ENCODE results near the gene SCAF11. TPM values are rescaled to one million over a fixed set of nuclear protein-coding genes. Genes with fewer than 3 reads are reported as not detected.

The SCAF11 gene
- polyA plus RNA-seq, 4 donors, result 19.7 to 83.3 (median 23.5) TPM

DNA sequence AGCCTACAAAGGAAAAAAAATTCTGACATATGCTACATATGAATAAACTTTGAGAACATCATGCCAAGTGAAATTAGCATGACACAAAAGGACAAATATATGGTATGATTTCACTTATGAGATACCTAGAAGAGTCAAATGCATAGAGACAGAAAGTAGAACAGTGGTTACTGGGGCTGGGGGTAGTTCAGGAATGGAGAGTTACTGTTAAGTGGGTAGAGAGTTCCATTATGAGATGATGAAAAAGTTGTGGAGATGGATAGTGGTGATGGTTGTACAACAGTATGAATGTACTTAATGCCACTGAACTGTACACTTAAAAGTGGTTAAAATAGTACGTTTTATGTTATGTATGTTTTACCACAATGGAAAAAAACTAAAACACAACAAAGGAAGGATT is 92.3 kb downstream of the SCAF11 start:
- H3K36me3 ChIP-seq (ENCODE audit: control insufficient read depth in 3 of 3, insufficient read depth in 2 of 3, low read depth in 1 of 3, low read length in 3 of 3), result peaks cover 3 to 21% (median 5%) of the 10 kb centered on the region in 3 donors
- 89 to 96% (median 92%) methylated on average over 1 of the region's 1 CpG for WGBS, 3 donors
- no peaks in the 10 kb centered on the region for H3K9me3 ChIP-seq (ENCODE audit: control insufficient read depth in 2 of 2, insufficient read depth in 1 of 2, low read depth in 1 of 2, low read length in 1 of 2)
- no peaks in the 10 kb centered on the region for H3K27me3 ChIP-seq (ENCODE audit: control insufficient read depth in 3 of 3, insufficient read depth in 3 of 3, low read length in 3 of 3)
- H3K4me1 ChIP-seq (ENCODE audit: control insufficient read depth in 3 of 3, insufficient read depth in 2 of 3, low read depth in 1 of 3, low read length in 2 of 3), result no peaks in the 10 kb centered on the region
- DNase-seq, result no peak
- H3K4me3 ChIP-seq (ENCODE audit: low read depth in 1 of 3, low read length in 3 of 3), result no peak overlapping the region
- no peak overlapping the region for H3K27ac ChIP-seq (ENCODE audit: low read depth in 1 of 3, low read length in 2 of 3)
- no peak for FAIRE-seq

DNA sequence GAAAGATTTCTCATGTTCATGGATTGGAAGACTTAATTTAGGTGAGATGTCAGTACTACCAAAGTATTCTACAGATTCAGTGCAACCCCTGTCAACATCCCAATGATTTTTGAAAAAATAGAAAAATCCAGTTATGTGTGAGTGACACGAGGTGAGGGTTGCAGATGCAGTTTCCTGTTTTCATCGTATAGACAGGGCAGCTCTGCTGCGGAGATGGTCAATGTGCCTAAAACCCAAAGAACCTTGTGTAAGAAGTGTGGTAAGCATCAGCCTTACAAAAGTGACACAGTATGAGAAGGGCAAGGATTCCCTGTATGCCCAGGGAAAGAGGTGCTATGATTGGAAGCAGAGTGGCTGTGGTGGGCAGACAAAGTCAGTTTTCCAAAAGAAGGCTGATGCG is 94.4 kb downstream of the SCAF11 start:
- Histone ChIP-seq H3K27me3 (ENCODE audit: control insufficient read depth in 3 of 3, insufficient read depth in 3 of 3, low read length in 3 of 3) (no peaks in the 10 kb centered on the region), H3K4me1 (ENCODE audit: control insufficient read depth in 3 of 3, insufficient read depth in 2 of 3, low read depth in 1 of 3, low read length in 2 of 3) (no peaks in the 10 kb centered on the region), H3K27ac (ENCODE audit: low read depth in 1 of 3, low read length in 2 of 3) (no peak overlapping the region), H3K4me3 (ENCODE audit: low read depth in 1 of 3, low read length in 3 of 3) (no peak overlapping the region), H3K36me3 (ENCODE audit: control insufficient read depth in 3 of 3, insufficient read depth in 2 of 3, low read depth in 1 of 3, low read length in 3 of 3) (peaks cover 3 to 17% (median 8%) of the 10 kb centered on the region in 3 donors), H3K9me3 (ENCODE audit: control insufficient read depth in 2 of 2, insufficient read depth in 1 of 2, low read depth in 1 of 2, low read length in 1 of 2) (no peaks in the 10 kb centered on the region)
- FAIRE-seq (no peak), DNase-seq (no peak)
- 93 to 96% (median 95%) methylated on average over 4 of the region's 4 CpGs for WGBS, 3 donors

DNA sequence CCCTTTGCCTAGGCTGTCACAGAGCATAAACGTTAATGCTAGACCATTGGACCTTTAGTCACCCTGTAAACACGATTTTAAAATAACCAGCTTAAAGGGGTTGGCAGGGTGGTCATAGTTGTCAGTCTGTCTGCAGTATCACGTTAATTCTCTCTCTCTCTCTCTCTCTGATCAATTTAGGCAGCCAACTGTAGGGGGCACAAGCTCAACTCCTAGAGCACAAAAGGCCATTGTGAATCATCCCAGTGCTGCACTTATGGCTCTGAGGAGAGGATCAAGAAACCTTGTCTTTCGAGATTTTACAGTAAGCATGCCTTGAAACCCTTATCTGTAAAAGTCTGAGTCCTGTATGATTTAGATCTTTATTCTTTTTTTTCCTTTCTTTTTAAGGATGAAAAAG is 97.1 kb downstream of the SCAF11 start:
- H3K27ac ChIP-seq (ENCODE audit: low read depth in 1 of 3, low read length in 2 of 3), result no peak overlapping the region
- no peaks in the 10 kb centered on the region for H3K9me3 ChIP-seq (ENCODE audit: control insufficient read depth in 2 of 2, insufficient read depth in 1 of 2, low read depth in 1 of 2, low read length in 1 of 2)
- 71 to 77% (median 75%) methylated on average over 4 of the region's 4 CpGs for WGBS, 3 donors
- DNase-seq (no peak), FAIRE-seq (no peak)
- no peaks in the 10 kb centered on the region for H3K4me1 ChIP-seq (ENCODE audit: control insufficient read depth in 3 of 3, insufficient read depth in 2 of 3, low read depth in 1 of 3, low read length in 2 of 3)
- H3K36me3 ChIP-seq (ENCODE audit: control insufficient read depth in 3 of 3, insufficient read depth in 2 of 3, low read depth in 1 of 3, low read length in 3 of 3), result peaks cover 3 to 13% (median 9%) of the 10 kb centered on the region in 3 donors
- no peaks in the 10 kb centered on the region for H3K27me3 ChIP-seq (ENCODE audit: control insufficient read depth in 3 of 3, insufficient read depth in 3 of 3, low read length in 3 of 3)
- no peak overlapping the region for H3K4me3 ChIP-seq (ENCODE audit: low read depth in 1 of 3, low read length in 3 of 3)

DNA sequence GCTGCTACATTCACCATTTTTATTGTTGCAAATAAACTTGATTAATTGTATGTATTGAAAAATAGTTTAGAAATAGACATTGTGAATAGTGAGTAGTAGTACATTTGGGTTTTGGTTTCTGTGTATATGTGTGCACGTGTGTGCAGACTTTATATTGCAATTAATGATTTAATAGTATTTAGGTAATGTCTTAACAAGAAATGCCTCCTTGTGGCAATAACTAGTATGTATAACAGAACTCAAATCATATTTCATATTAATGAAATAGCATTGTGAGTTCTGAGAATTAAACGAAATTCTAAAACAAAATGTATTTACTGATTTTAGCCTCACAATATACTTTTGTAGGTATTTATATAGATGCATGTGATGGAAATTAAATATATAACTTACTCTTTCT is 100.1 kb downstream of the SCAF11 start:
- FAIRE-seq, result peak; percentile 92

DNA sequence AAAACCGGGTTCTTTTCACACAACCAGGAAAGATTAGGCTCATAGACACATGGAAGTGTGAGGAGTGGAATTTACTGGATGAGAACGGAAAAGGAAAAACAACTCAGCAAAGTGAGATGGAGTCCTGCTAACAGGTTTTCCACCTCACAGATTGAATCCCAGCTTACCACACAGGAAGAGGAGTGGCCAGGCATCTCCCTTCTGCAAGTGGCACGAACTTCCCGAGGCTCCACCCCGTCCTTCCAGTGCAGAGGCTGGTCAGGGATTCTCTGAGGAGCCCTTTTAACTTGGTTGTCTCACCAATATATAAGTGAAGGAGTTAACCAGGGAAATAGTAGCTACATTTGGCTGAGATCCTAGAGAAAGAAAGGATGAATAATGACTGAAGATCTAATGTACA is 102.8 kb downstream of the SCAF11 start:
- Histone ChIP-seq H3K27ac (ENCODE audit: low read depth in 1 of 3, low read length in 2 of 3) (no peak overlapping the region), H3K4me1 (ENCODE audit: control insufficient read depth in 3 of 3, insufficient read depth in 2 of 3, low read depth in 1 of 3, low read length in 2 of 3) (no peaks in the 10 kb centered on the region), H3K4me3 (ENCODE audit: low read depth in 1 of 3, low read length in 3 of 3) (no peak overlapping the region), H3K27me3 (ENCODE audit: control insufficient read depth in 3 of 3, insufficient read depth in 3 of 3, low read length in 3 of 3) (no peaks in the 10 kb centered on the region), H3K36me3 (ENCODE audit: control insufficient read depth in 3 of 3, insufficient read depth in 2 of 3, low read depth in 1 of 3, low read length in 3 of 3) (peaks cover 2 to 14% (median 6%) of the 10 kb centered on the region in 3 donors), H3K9me3 (ENCODE audit: control insufficient read depth in 2 of 2, insufficient read depth in 1 of 2, low read depth in 1 of 2, low read length in 1 of 2) (no peaks in the 10 kb centered on the region)
- WGBS, 3 donors, result 89 to 94% (median 93%) methylated on average over 5 of the region's 5 CpGs
- FAIRE-seq (no peak), DNase-seq (no peak)

More for the DNA sequence above, 100.1 kb downstream of the SCAF11 start:
- H3K9me3 ChIP-seq (ENCODE audit: control insufficient read depth in 2 of 2, insufficient read depth in 1 of 2, low read depth in 1 of 2, low read length in 1 of 2), result no peaks in the 10 kb centered on the region
- H3K4me1 ChIP-seq (ENCODE audit: control insufficient read depth in 3 of 3, insufficient read depth in 2 of 3, low read depth in 1 of 3, low read length in 2 of 3), result no peaks in the 10 kb centered on the region
- H3K27me3 ChIP-seq (ENCODE audit: control insufficient read depth in 3 of 3, insufficient read depth in 3 of 3, low read length in 3 of 3), result no peaks in the 10 kb centered on the region
- no peak for DNase-seq
- H3K36me3 ChIP-seq (ENCODE audit: control insufficient read depth in 3 of 3, insufficient read depth in 2 of 3, low read depth in 1 of 3, low read length in 3 of 3), result peaks cover 2 to 14% (median 8%) of the 10 kb centered on the region in 3 donors
- no peak overlapping the region for H3K27ac ChIP-seq (ENCODE audit: low read depth in 1 of 3, low read length in 2 of 3)
- 80 to 86% (median 81%) methylated on average over 2 of the region's 2 CpGs for WGBS, 3 donors
- no peak overlapping the region for H3K4me3 ChIP-seq (ENCODE audit: low read depth in 1 of 3, low read length in 3 of 3)

DNA sequence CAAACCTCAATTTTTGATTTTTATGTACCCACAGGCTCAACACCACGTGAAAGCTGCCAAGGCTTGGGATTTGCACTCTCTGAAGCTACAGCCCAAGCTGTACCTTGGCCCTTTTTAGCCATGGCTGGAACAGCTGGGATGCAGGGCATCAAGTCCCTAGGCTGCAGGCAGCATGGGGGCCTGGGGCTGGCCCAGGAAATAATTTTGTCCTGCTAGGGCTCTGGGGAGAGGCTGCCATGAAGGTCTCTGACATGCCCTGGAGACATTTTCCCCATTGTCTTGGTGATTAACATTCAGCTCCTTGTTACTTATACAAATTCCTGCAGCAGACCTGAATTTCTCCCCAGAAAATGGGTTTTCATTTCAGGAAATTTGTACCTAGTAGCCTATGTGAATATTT is 103.7 kb downstream of the SCAF11 start:
- Histone ChIP-seq H3K4me3 (ENCODE audit: low read depth in 1 of 3, low read length in 3 of 3) (no peak overlapping the region), H3K27me3 (ENCODE audit: control insufficient read depth in 3 of 3, insufficient read depth in 3 of 3, low read length in 3 of 3) (no peaks in the 10 kb centered on the region), H3K27ac (ENCODE audit: low read depth in 1 of 3, low read length in 2 of 3) (no peak overlapping the region), H3K4me1 (ENCODE audit: control insufficient read depth in 3 of 3, insufficient read depth in 2 of 3, low read depth in 1 of 3, low read length in 2 of 3) (no peaks in the 10 kb centered on the region), H3K36me3 (ENCODE audit: control insufficient read depth in 3 of 3, insufficient read depth in 2 of 3, low read depth in 1 of 3, low read length in 3 of 3) (peaks cover 2 to 16% (median 3%) of the 10 kb centered on the region in 3 donors), H3K9me3 (ENCODE audit: control insufficient read depth in 2 of 2, insufficient read depth in 1 of 2, low read depth in 1 of 2, low read length in 1 of 2) (no peaks in the 10 kb centered on the region)
- FAIRE-seq, result no peak
- DNase-seq, result no peak
- 95 to 100% (median 100%) methylated on average over 1 of the region's 1 CpG for WGBS, 3 donors

DNA sequence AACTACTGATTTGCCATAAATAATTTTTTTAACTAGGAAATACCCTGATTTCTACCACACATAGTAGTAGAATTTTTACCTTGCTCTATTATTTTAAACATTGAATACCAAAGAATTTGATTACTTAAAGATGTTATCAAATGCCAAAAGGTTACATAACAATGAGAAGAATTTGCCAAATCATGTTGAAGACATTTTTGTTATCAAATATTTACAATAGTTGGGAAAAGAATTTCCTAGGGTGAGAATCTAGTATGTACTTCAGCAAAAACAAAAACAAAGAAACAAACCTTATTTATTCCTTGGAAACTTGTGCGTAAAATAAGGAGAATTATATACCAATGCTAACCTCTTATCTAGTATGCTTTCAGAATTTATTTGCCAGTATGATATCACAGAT is 107.2 kb downstream of the SCAF11 start:
- Histone ChIP-seq H3K9me3 (ENCODE audit: control insufficient read depth in 2 of 2, insufficient read depth in 1 of 2, low read depth in 1 of 2, low read length in 1 of 2) (no peaks in the 10 kb centered on the region), H3K4me3 (ENCODE audit: low read depth in 1 of 3, low read length in 3 of 3) (no peak overlapping the region), H3K36me3 (ENCODE audit: control insufficient read depth in 3 of 3, insufficient read depth in 2 of 3, low read depth in 1 of 3, low read length in 3 of 3) (peaks cover 2 to 24% (median 2%) of the 10 kb centered on the region in 3 donors), H3K4me1 (ENCODE audit: control insufficient read depth in 3 of 3, insufficient read depth in 2 of 3, low read depth in 1 of 3, low read length in 2 of 3) (no peaks in the 10 kb centered on the region), H3K27me3 (ENCODE audit: control insufficient read depth in 3 of 3, insufficient read depth in 3 of 3, low read length in 3 of 3) (no peaks in the 10 kb centered on the region), H3K27ac (ENCODE audit: low read depth in 1 of 3, low read length in 2 of 3) (no peak overlapping the region)
- peak; percentile 15 for FAIRE-seq
- 97 to 100% (median 98%) methylated on average over 1 of the region's 1 CpG for WGBS, 3 donors
- no peak for DNase-seq

DNA sequence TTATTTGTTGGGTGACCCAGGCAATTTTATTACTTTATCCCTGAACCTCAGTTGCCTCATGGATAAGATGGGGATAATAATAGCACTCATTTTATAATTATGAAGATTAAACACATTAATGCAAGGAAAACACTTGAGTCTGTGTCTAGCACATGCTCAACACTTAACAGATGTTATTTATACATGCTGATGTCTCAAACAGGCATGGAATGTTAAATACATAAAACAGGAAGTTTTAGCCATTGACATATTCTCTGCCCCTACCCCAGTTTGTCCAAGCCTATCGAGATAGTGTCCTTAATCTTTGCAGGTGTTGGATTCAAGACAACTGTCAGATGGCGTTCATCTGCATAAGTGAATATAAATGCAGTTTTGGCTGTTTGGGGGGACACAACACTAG is 109.8 kb downstream of the SCAF11 start:
- Histone ChIP-seq H3K4me1 (ENCODE audit: control insufficient read depth in 3 of 3, insufficient read depth in 2 of 3, low read depth in 1 of 3, low read length in 2 of 3) (no peaks in the 10 kb centered on the region), H3K9me3 (ENCODE audit: control insufficient read depth in 2 of 2, insufficient read depth in 1 of 2, low read depth in 1 of 2, low read length in 1 of 2) (no peaks in the 10 kb centered on the region), H3K27ac (ENCODE audit: low read depth in 1 of 3, low read length in 2 of 3) (no peak overlapping the region), H3K27me3 (ENCODE audit: control insufficient read depth in 3 of 3, insufficient read depth in 3 of 3, low read length in 3 of 3) (no peaks in the 10 kb centered on the region), H3K36me3 (ENCODE audit: control insufficient read depth in 3 of 3, insufficient read depth in 2 of 3, low read depth in 1 of 3, low read length in 3 of 3) (peaks cover 3 to 22% (median 6%) of the 10 kb centered on the region in 3 donors), H3K4me3 (ENCODE audit: low read depth in 1 of 3, low read length in 3 of 3) (no peak overlapping the region)
- DNase-seq (no peak), FAIRE-seq (no peak)
- 82 to 96% (median 89%) methylated on average over 2 of the region's 2 CpGs for WGBS, 3 donors

DNA sequence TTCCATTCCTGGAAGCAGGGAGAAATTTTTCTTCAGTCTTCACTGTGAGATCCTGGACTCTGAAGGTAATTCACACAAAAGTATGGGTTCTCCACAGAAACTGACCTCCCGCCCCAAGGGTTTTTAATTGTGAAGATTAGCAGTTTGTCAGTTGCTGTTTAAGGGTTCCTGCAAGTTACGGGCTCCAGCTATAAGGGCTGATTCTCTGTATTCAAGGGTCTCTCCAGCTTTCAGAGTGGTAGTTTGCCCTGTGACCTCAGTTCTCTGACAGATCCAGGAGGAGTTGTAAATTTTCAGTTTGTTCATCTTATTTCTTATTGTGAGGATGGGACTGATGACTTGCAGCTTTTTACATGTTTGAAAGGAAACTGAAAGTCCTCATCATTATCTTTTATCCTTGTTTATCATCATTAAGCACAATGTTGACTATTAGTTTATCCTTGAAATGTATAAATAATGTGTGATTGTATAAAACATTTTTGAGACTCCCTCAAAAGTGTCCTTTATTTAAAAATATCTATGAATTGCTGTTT is 110.9 kb downstream of the SCAF11 start:
- H3K36me3 ChIP-seq (ENCODE audit: control insufficient read depth in 3 of 3, insufficient read depth in 2 of 3, low read depth in 1 of 3, low read length in 3 of 3), result peaks cover 4 to 26% (median 7%) of the 10 kb centered on the region in 3 donors
- no peaks in the 10 kb centered on the region for H3K4me1 ChIP-seq (ENCODE audit: control insufficient read depth in 3 of 3, insufficient read depth in 2 of 3, low read depth in 1 of 3, low read length in 2 of 3)
- H3K9me3 ChIP-seq (ENCODE audit: control insufficient read depth in 2 of 2, insufficient read depth in 1 of 2, low read depth in 1 of 2, low read length in 1 of 2), result peaks cover 0 to 3% of the 10 kb centered on the region in 2 donors
- FAIRE-seq (no peak), DNase-seq (peak in 1 of 2 donors; percentile 4)
- H3K4me3 ChIP-seq (ENCODE audit: low read depth in 1 of 3, low read length in 3 of 3), result no peak overlapping the region
- H3K27ac ChIP-seq (ENCODE audit: low read depth in 1 of 3, low read length in 2 of 3), result peak overlapping the region in 2 of 3 donors; percentile 48 to 66
- no peaks in the 10 kb centered on the region for H3K27me3 ChIP-seq (ENCODE audit: control insufficient read depth in 3 of 3, insufficient read depth in 3 of 3, low read length in 3 of 3)
- 79 to 94% (median 93%) methylated on average over 2 of the region's 2 CpGs for WGBS, 3 donors
